Endodermal cell (in vitro differentiated cells): Measurements from ENCODE around the gene FAAP20. TPM values are rescaled to one million over a fixed set of nuclear protein-coding genes. Genes with fewer than 3 reads are reported as not detected.

Experiments used
- DNase-seq: peaks from one replicate; pipeline ENCODE4 v3.0.0-alpha.2; 2017
- H3K27ac ChIP-seq: 2 replicates; pipeline ENCODE4 v1.5.1; 2013; ENCODE audit warnings: mild to moderate bottlenecking, low read depth, low read length, moderate library complexity
- H3K27me3 ChIP-seq: 2 replicates; pipeline ENCODE4 v1.6.1; 2013; ENCODE audit warnings: mild to moderate bottlenecking, low read length, moderate library complexity; ENCODE audit not compliant: insufficient read depth, control insufficient read depth, poor library complexity, severe bottlenecking
- H3K36me3 ChIP-seq: 2 replicates; pipeline ENCODE4 v1.7.0; 2013; ENCODE audit warnings: mild to moderate bottlenecking, low read length, moderate library complexity; ENCODE audit not compliant: control insufficient read depth, insufficient read depth
- H3K4me1 ChIP-seq: one replicate; pipeline ENCODE4 v1.7.0; 2013; ENCODE audit warnings: low read length; ENCODE audit not compliant: control insufficient read depth, insufficient read depth
- H3K4me3 ChIP-seq: 2 replicates; pipeline ENCODE4 v1.5.1; 2013; ENCODE audit warnings: mild to moderate bottlenecking, low read length, moderate library complexity
- H3K9ac ChIP-seq: 2 replicates; pipeline ENCODE4 v1.6.1; 2013; ENCODE audit warnings: mild to moderate bottlenecking, low read length, moderate library complexity; ENCODE audit not compliant: poor library complexity, severe bottlenecking; ENCODE audit errors: extremely low read depth
- H3K9me3 ChIP-seq: 2 replicates; pipeline ENCODE4 v1.6.1; 2013; ENCODE audit warnings: mild to moderate bottlenecking, low read length, moderate library complexity; ENCODE audit not compliant: control insufficient read depth
- H3K27ac Mint-ChIP-seq: 2 replicates; pipeline ENCODE4 v1.8.0; 2020; ENCODE audit warnings: mixed read lengths
- H3K27me3 Mint-ChIP-seq: 2 replicates; pipeline ENCODE4 v1.8.0; 2021; ENCODE audit warnings: mild to moderate bottlenecking, mixed read lengths; ENCODE audit not compliant: insufficient read depth
- H3K36me3 Mint-ChIP-seq: 2 replicates; pipeline ENCODE4 v1.8.0; 2020; ENCODE audit warnings: low read depth, mixed read lengths
- H3K4me1 Mint-ChIP-seq: 2 replicates; pipeline ENCODE4 v1.8.0; 2020; ENCODE audit warnings: mixed read lengths
- H3K4me3 Mint-ChIP-seq: 2 replicates; pipeline ENCODE4 v1.8.0; 2020; ENCODE audit warnings: mild to moderate bottlenecking, moderate library complexity, mixed read lengths
- H3K9me3 Mint-ChIP-seq: 2 replicates; pipeline ENCODE4 v1.8.0; 2020; ENCODE audit warnings: mild to moderate bottlenecking, mixed read lengths
- WGBS, 2 experiments: methylation state at CpG; one replicate each; pipeline versions ENCODE4 v1.1.5 to v1.1.7; 2013; ENCODE audit warnings: missing lambda C conversion rate in 2 of 2, mixed read lengths in 1 of 2; ENCODE audit not compliant: insufficient coverage in 1 of 2, insufficient read length in 1 of 2; 5-methylcytosine and 5-hydroxymethylcytosine counted together
- total RNA-seq, 2 donors: library from RNA; stranded (reverse); fragmentation: NEBNext Ultra II Directional in 1 of 2; extraction: Animal tissue kit (Norgen Biotek cat#: 25700) in 1 of 2; gene quantifications; 2 replicates in 1 of 2; 3 replicates in 1 of 2; pipeline ENCODE4 v1.2.1, GENCODE V29; 2021
- TF ChIP-seq, protein P1 (sequence below): fragments of 200-600 bp; sonication (generic); conservative IDR thresholded peaks from 2 replicates; pipeline ENCODE4 v1.5.0; 2021; ENCODE audit warnings: antibody characterized with exemption, mild to moderate bottlenecking

Gene FAAP20
- total RNA-seq, 2 donors from 2014 or later = 126 to 154 TPM

GRCh38 chr1:2203671-2204414, 9.3 kb upstream of the FAAP20 start:
- H3K4me3 ChIP-seq = peak overlapping the region; percentile 78
- H3K27ac Mint-ChIP-seq = no peak overlapping the region
- WGBS, 2 experiments = 85 to 89% methylated on average over 20 to 25 of the region's 25 CpGs
- H3K27me3 ChIP-seq = peaks cover 8% of the 10 kb centered on the region
- peaks cover 17% of the 10 kb centered on the region for H3K4me1 Mint-ChIP-seq
- no peaks in the 10 kb centered on the region for H3K9me3 Mint-ChIP-seq
- DNase-seq = no peak
- no peaks in the 10 kb centered on the region for H3K36me3 ChIP-seq
- no peaks in the 10 kb centered on the region for H3K9me3 ChIP-seq
- H3K36me3 Mint-ChIP-seq = no peaks in the 10 kb centered on the region
- no peak overlapping the region for H3K27ac ChIP-seq
- H3K9ac ChIP-seq = no peak overlapping the region
- peak overlapping the region; percentile 53 for H3K4me3 Mint-ChIP-seq
- TF ChIP-seq, protein P1, sequence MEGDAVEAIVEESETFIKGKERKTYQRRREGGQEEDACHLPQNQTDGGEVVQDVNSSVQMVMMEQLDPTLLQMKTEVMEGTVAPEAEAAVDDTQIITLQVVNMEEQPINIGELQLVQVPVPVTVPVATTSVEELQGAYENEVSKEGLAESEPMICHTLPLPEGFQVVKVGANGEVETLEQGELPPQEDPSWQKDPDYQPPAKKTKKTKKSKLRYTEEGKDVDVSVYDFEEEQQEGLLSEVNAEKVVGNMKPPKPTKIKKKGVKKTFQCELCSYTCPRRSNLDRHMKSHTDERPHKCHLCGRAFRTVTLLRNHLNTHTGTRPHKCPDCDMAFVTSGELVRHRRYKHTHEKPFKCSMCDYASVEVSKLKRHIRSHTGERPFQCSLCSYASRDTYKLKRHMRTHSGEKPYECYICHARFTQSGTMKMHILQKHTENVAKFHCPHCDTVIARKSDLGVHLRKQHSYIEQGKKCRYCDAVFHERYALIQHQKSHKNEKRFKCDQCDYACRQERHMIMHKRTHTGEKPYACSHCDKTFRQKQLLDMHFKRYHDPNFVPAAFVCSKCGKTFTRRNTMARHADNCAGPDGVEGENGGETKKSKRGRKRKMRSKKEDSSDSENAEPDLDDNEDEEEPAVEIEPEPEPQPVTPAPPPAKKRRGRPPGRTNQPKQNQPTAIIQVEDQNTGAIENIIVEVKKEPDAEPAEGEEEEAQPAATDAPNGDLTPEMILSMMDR = no peak
- peaks cover 12% of the 10 kb centered on the region for H3K27me3 Mint-ChIP-seq
- no peaks in the 10 kb centered on the region for H3K4me1 ChIP-seq

DNA sequence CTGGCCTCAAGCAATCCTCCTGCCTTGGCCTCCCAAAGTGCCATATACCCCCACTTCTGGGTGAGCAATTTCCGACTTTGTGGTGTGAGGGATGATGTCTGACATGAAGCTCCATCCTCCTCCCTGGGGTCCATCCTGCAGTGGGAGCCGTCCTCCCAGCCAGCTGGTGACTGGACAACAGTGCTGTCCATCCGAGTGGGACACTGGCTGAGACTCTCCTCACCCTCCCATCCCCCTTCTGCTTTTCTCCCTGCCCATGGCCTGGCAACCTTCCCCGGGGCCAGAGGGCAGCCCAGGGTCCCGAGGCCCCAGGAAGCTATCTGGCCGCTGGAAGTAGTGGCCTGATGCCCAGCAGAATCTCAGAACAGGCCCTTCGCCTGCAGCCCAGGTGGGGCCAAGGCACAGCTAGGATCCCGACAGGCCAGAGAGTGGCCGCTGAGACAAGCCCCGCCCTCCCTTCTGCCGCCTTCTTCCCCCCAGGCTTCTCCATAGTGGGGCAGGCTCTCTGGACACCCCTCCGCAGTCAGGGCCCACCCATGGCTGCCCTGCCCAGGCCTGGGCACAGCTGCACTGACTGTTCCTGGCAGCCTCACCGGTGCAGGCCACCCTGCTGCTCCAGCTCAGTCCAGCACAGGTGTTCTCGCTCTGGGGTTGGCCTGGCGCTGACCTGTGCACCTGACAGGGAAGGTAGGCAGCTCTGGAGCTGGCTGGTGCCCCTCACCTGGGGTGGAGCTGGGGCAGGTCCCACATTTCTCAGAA, 8.4 kb upstream of the FAAP20 start:
- Histone ChIP-seq H3K36me3 (no peaks in the 10 kb centered on the region), H3K9ac (no peak overlapping the region), H3K9me3 (no peaks in the 10 kb centered on the region), H3K4me1 (no peaks in the 10 kb centered on the region), H3K27ac (no peak overlapping the region), H3K27me3 (peaks cover 8% of the 10 kb centered on the region), H3K4me3 (no peak overlapping the region)
- Mint-ChIP-seq H3K4me3 (no peak overlapping the region), H3K4me1 (peaks cover 14% of the 10 kb centered on the region), H3K36me3 (no peaks in the 10 kb centered on the region), H3K9me3 (no peaks in the 10 kb centered on the region), H3K27me3 (peaks cover 12% of the 10 kb centered on the region), H3K27ac (no peak overlapping the region)
- no peak for DNase-seq
- TF ChIP-seq, protein P1 = no peak
- 91 to 92% methylated on average over 7 to 15 of the region's 15 CpGs for WGBS, 2 experiments

DNA sequence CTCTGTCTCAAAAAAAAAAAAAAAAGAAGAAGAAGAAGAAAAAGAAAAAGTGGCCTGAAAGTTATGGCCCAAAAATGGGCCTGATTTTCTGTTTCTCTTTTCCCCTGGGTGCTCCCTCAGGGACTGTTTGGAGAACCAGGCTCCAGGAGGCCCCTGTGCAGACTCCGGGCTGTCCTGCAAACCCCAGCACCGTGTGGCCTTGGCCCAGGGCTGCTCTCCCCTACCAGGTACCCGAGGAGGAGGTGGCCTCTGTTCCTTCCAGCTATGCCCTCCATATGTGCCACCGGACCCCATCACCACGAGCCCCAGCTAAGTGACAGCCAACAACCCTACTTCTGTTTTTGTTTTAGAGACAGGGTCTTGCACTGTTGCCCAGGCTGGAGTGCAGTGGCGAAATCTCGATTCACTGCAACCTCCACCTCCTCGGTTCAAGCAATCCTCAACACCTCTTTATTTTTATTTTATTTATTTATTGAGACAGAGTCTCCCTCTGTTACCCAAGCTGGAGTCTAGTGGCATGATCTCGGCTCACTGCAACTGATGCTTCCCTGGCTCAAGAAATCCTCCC, 7.5 kb upstream of the FAAP20 start:
- H3K4me3 Mint-ChIP-seq = no peak overlapping the region
- Histone ChIP-seq H3K9ac (no peak overlapping the region), H3K4me1 (no peaks in the 10 kb centered on the region), H3K9me3 (no peaks in the 10 kb centered on the region), H3K27me3 (peaks cover 8% of the 10 kb centered on the region), H3K36me3 (no peaks in the 10 kb centered on the region), H3K27ac (no peak overlapping the region), H3K4me3 (no peak overlapping the region)
- DNase-seq = no peak
- H3K4me1 Mint-ChIP-seq = peaks cover 11% of the 10 kb centered on the region
- no peaks in the 10 kb centered on the region for H3K36me3 Mint-ChIP-seq
- no peaks in the 10 kb centered on the region for H3K9me3 Mint-ChIP-seq
- 86 to 97% methylated on average over 7 to 9 of the region's 9 CpGs for WGBS, 2 experiments
- H3K27ac Mint-ChIP-seq = no peak overlapping the region
- peaks cover 12% of the 10 kb centered on the region for H3K27me3 Mint-ChIP-seq
- TF ChIP-seq, protein P1 = no peak
